GM12878 (cell line): ENCODE results near the gene NXPH1. TPM values are rescaled to one million over a fixed set of nuclear protein-coding genes. Genes with fewer than 3 reads are reported as not detected.

ENCODE experiments used
- ATAC-seq: fragments of 200-7000 bp; cut with Tn5 transposase; 3 replicates; pipeline ENCODE4 v1.9.1; 2020; ENCODE audit warnings: mild to moderate bottlenecking, moderate library complexity
- BruUV-seq: library from RNA; stranded (reverse); fragments of 400-500 nt; replicated peaks from 2 replicates; lab custom pipeline; 2021; lab: Mats Ljungman, UMichigan
- CTCF ChIA-PET: fragments of 300-600 bp; sonication (Branson Sonifier 250); formaldehyde crosslinking; extraction: SDS; loops from one replicate; lab custom pipeline; 2021; ENCODE audit warnings: inconsistent platforms; lab: Yijun Ruan, JAX
- POLR2A ChIA-PET: fragments of 350-600 bp; formaldehyde crosslinking; extraction: SDS; loops from one replicate; lab custom pipeline; 2021; ENCODE audit warnings: inconsistent platforms; lab: Charles Lee
- RAD21 ChIA-PET: fragments of 300-600 bp; sonication (Branson Sonifier 250); formaldehyde crosslinking; loops from one replicate; lab custom pipeline; 2023; ENCODE audit warnings: antibody characterized with exemption; ENCODE audit not compliant: unreplicated experiment; lab: Charles Lee
- SMC1A ChIA-PET: fragments of 300-600 bp; sonication (Branson Sonifier 250); formaldehyde crosslinking; loops from one replicate; lab custom pipeline; 2023; ENCODE audit not compliant: unreplicated experiment, uncharacterized antibody; lab: Charles Lee
- DNase-seq: peaks from one replicate; pipeline ENCODE4 v3.0.0-alpha.2; 2011; ENCODE audit warnings: low read depth, low spot score
- FAIRE-seq: peaks from 3 replicates; lab custom pipeline; 2011; peaks lifted over from hg19 to GRCh38; lab: Jason Lieb, UNC
- H2AFZ ChIP-seq: 2 replicates; pipeline ENCODE4 v1.6.0; 2011; ENCODE audit warnings: low read depth, low read length, control low read depth; ENCODE audit not compliant: control insufficient read depth
- H3K27ac ChIP-seq: 2 replicates; pipeline ENCODE4 v1.5.1; 2011; ENCODE audit warnings: control low read depth; ENCODE audit not compliant: control insufficient read depth, insufficient read depth
- H3K27me3 ChIP-seq, 2 experiments: replicated peaks in 1 of 2; 2 replicates each; pipeline versions ENCODE4 v1.6.0 to v1.6.1; 2011; ENCODE audit warnings: low read length in 1 of 2; ENCODE audit not compliant: control insufficient read depth in 2 of 2, insufficient read depth in 2 of 2
- H3K36me3 ChIP-seq, 2 experiments: 2 replicates each; pipeline ENCODE4 v1.5.1; 2011; ENCODE audit warnings: low read length in 1 of 2; ENCODE audit not compliant: control insufficient read depth in 2 of 2, insufficient read depth in 2 of 2
- H3K4me1 ChIP-seq: 2 replicates; pipeline ENCODE4 v1.6.1; 2011; ENCODE audit warnings: mild to moderate bottlenecking, low read length, moderate library complexity, mixed read lengths; ENCODE audit not compliant: control insufficient read depth, insufficient read depth
- H3K4me2 ChIP-seq: 2 replicates; pipeline ENCODE4 v1.6.0; 2011; ENCODE audit warnings: control low read depth; ENCODE audit not compliant: control insufficient read depth, insufficient read depth
- H3K4me3 ChIP-seq: fragments of 200-600 bp; sonication (generic); 2 replicates; pipeline ENCODE4 v1.5.1; 2016
- H3K79me2 ChIP-seq: 2 replicates; pipeline ENCODE4 v1.6.0; 2011; ENCODE audit warnings: low read length; ENCODE audit not compliant: control insufficient read depth, insufficient read depth
- H3K9ac ChIP-seq: 2 replicates; pipeline ENCODE4 v1.8.0; 2011; ENCODE audit warnings: low read length, control low read depth, mixed read lengths; ENCODE audit not compliant: control insufficient read depth, insufficient read depth
- H3K9me3 ChIP-seq: replicated peaks from 3 replicates; pipeline ENCODE4 v1.5.1; 2011; ENCODE audit warnings: mild to moderate bottlenecking, low read length; ENCODE audit not compliant: control insufficient read depth, insufficient read depth
- H4K20me1 ChIP-seq: 2 replicates; pipeline ENCODE4 v1.6.0; 2011; ENCODE audit not compliant: control insufficient read depth, insufficient read depth
- CREB1 ChIP-seq: IDR thresholded peaks from 2 replicates; pipeline ENCODE4 v1.6.1; 2012; ENCODE audit warnings: low read depth, mild to moderate bottlenecking, inconsistent platforms
- MEF2B ChIP-seq: fragments of 450-650 bp; IDR thresholded peaks from 2 replicates; pipeline ENCODE4 v1.6.1; 2018; ENCODE audit warnings: mild to moderate bottlenecking, moderate library complexity; ENCODE audit not compliant: partially characterized antibody, poor library complexity, severe bottlenecking
- NFYB ChIP-seq: IDR thresholded peaks from 2 replicates; pipeline ENCODE4 v1.6.1; 2011; ENCODE audit warnings: low read depth, mild to moderate bottlenecking, low read length, improper control_type of control experiment, moderate library complexity; ENCODE audit not compliant: insufficient read depth
- RAD21 ChIP-seq: IDR thresholded peaks from 2 replicates; pipeline ENCODE4 v1.6.1; 2011; ENCODE audit warnings: mild to moderate bottlenecking, low read depth, low read length, moderate library complexity; ENCODE audit not compliant: insufficient read depth
- SMC3 ChIP-seq: IDR thresholded peaks from 2 replicates; pipeline ENCODE4 v1.6.1; 2011; ENCODE audit warnings: low read length, improper control_type of control experiment, borderline replicate concordance
- YY1 ChIP-seq: IDR thresholded peaks from 2 replicates; pipeline ENCODE4 v1.6.1; 2011; ENCODE audit warnings: low read depth, mild to moderate bottlenecking, low read length
- WGBS: methylation state at CpG from one replicate; pipeline ENCODE4 v1.1.6; 2016; ENCODE audit warnings: low lambda C conversion rate; ENCODE audit not compliant: insufficient replicate concordance, insufficient coverage; ENCODE audit errors: missing lambda C conversion rate; 5-methylcytosine and 5-hydroxymethylcytosine counted together
- in situ Hi-C: fragments of 300-500 bp; cut with MboI; formaldehyde crosslinking; loops from 9 replicates; pipeline ENCODE4 v1.14.3; 2018; ENCODE audit warnings: mixed read lengths
- intact Hi-C: fragments of 100-400 bp; cut with micrococcal nuclease; formaldehyde crosslinking; loops from one replicate; pipeline ENCODE4 v1.14.2; 2022; ENCODE audit not compliant: unreplicated experiment
- polyA plus RNA-seq, 11 experiments: library from polyadenylated mRNA; depleted of rRNA in 4 of 11; unstranded in 6 of 11; stranded (reverse) in 5 of 11; fragments of >200 nt; fragmentation: Nextera tagmentation in 4 of 11; fragmentation: Illumina TruSeq in 1 of 11; extraction: Ambion mirVana in 4 of 11; extraction: Trizol in 1 of 11; gene quantifications; 1 replicate in 1 of 11; 2 replicates in 10 of 11; pipeline versions ENCODE4 v1.2.1 to v1.2.3, GENCODE V29; 2011 to 2016; ENCODE audit warnings: inconsistent platforms in 2 of 11, missing spikeins in 2 of 11, low read depth in 1 of 11
- total RNA-seq, 4 experiments: library from RNA; depleted of rRNA in 3 of 4; stranded (reverse); fragments of >200 nt in 3 of 4; fragmentation: Illumina TruSeq in 1 of 4; extraction: Trizol in 1 of 4; gene quantifications; 2 replicates each; pipeline versions ENCODE4 v1.2.1 to v1.2.3, GENCODE V29; 2013 to 2021
- TF ChIP-seq, protein P1 (sequence below): IDR thresholded peaks from 2 replicates; pipeline ENCODE4 v1.6.1; 2012; ENCODE audit warnings: low read depth, low read length, improper control_type of control experiment

Gene NXPH1
- total and polyA plus RNA-seq, 10 of the 15 experiments (the other 5 are each of a cell fraction or from before 2014, with no cell fraction given), result 0.06 to 0.34 TPM; not detected in 8

- TF ChIP-seq NFYB (0 out of 2 replicates have a peak, but pooled peaks have one; percentile 19), RAD21 (peak; percentile 70), SMC3 (peak; percentile 84), YY1 (peak; percentile 28; the same call in 1 of the 2 replicates)
Measured at GRCh38 chr7:8436965-8437364, 3.6 kb downstream of the NXPH1 start (continued).

DNA sequence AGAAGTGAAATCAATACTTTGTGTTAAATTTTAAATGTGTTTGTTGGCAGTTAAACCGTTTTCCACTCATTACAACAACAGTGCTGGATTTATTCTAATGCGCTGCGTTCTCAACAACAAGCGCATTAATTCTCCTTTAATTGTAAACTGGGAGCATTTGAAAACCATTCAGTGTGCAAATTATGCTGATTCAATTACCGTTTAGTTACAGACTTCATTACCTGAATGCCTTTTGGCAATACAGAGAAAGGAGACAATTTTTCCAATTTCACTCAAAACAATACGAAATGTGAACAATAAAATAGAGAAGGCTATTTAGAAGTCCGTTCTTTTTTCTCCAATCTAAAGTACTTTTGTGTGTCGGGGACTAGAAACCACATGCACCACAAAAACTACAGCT lies 4.2 kb downstream of the NXPH1 start:
- intact Hi-C loops, result loop anchor here (1.0 to 5.0 kb wide), 2 partner anchors 287 to 655 kb away; no protein-coding TSS in a partner anchor
- DNase-seq (no peak), FAIRE-seq (no peak), ATAC-seq (no peak)
- Histone ChIP-seq H2AFZ (no peak overlapping the region), H4K20me1 (no peaks in the 10 kb centered on the region), H3K4me2 (no peak overlapping the region), H3K9ac (no peak overlapping the region), H3K4me1 (no peaks in the 10 kb centered on the region), H3K27ac (no peak overlapping the region), H3K4me3 (no peak overlapping the region), H3K79me2 (no peaks in the 10 kb centered on the region), H3K9me3 (peaks cover 2% of the 10 kb centered on the region; the same call in 2 of the 3 replicates), H3K27me3 (peaks cover 21 to 33% of the 10 kb centered on the region in 2 experiments)
- CTCF ChIA-PET, result interaction anchor here (0.7 to 4.0 kb wide), 4 partner anchors 16 to 286 kb away, joined by 3 to 38 read pairs (median 4); no protein-coding TSS in a partner anchor
- WGBS, result 10% methylated on average over 8 of the region's 8 CpGs
- POLR2A ChIA-PET, result no interaction called here
- in situ Hi-C loops, result no loop called here
- SMC1A ChIA-PET, result interaction anchor here (0.7 to 1.7 kb wide), 4 partner anchors 19 to 288 kb away, joined by 3 to 4 read pairs (median 4); no protein-coding TSS in a partner anchor
- RAD21 ChIA-PET, result interaction anchor here (3.7 kb wide), 1 partner anchor 286 kb away, joined by 17 read pairs; no protein-coding TSS in a partner anchor
- no TSS peak for BruUV-seq
- no peak for TF ChIP-seq CREB1
- no peak for TF ChIP-seq MEF2B
- TF ChIP-seq, protein P1, sequence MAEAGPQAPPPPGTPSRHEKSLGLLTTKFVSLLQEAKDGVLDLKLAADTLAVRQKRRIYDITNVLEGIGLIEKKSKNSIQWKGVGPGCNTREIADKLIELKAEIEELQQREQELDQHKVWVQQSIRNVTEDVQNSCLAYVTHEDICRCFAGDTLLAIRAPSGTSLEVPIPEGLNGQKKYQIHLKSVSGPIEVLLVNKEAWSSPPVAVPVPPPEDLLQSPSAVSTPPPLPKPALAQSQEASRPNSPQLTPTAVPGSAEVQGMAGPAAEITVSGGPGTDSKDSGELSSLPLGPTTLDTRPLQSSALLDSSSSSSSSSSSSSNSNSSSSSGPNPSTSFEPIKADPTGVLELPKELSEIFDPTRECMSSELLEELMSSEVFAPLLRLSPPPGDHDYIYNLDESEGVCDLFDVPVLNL, result no peak
- TF ChIP-seq, all 136 proteins: peak for 0
- no peaks in the 10 kb centered on the region for H3K36me3 ChIP-seq
